Activated T-cell treated with anti-CD3 and anti-CD28 coated beads, Interleukin-2, amount 50 U/mL, for 48 hours (primary cell): Measurements from ENCODE around the gene PTPN18.
"Not testable (repeated sequence)": the region's sequence is repeated elsewhere in the genome, so short reads cannot be mapped to it uniquely, and the experiment has no call there.

Experiments
- DNase-seq, 2 experiments: peaks; one replicate each; pipeline ENCODE4 v3.0.0-alpha.2; 2020

Gene PTPN18

GRCh38 chr2:130382313-130382917 is 26.6 kb downstream of the PTPN18 start:
- no peak for DNase-seq

GRCh38 chr2:130385709-130386108 is 29.9 kb downstream of the PTPN18 start:
- no peak for DNase-seq

GRCh38 chr2:130387071-130387400 is 31.2 kb downstream of the PTPN18 start:
- no peak for DNase-seq

GRCh38 chr2:130387804-130388203 is 31.9 kb downstream of the PTPN18 start:
- DNase-seq = no peak

GRCh38 chr2:130388221-130388907 is 32.5 kb downstream of the PTPN18 start:
- DNase-seq = no peak

DNA sequence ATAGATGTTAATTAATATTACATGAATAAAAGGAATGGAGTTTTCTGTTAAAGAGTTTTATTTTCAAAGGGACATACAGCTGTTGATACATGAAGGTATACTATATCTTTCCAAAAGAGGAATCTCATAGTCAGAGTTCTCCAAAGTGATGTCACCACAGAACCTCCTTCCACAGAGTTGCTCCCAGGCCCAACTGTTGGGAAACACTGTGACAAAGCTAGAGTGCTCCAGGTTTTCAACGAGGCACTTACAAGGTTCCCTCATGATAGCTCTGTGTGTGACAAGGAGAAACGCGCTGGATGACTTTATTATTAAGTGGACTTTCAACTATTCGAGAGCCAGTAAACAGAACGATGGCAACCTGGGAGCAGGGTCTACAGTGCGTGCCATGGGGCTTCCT is 33.5 kb downstream of the PTPN18 start:
- no peak for DNase-seq

- DNase-seq = no peak
Observed at GRCh38 chr2:130389783-130390182, 33.9 kb downstream of the PTPN18 start.

DNA sequence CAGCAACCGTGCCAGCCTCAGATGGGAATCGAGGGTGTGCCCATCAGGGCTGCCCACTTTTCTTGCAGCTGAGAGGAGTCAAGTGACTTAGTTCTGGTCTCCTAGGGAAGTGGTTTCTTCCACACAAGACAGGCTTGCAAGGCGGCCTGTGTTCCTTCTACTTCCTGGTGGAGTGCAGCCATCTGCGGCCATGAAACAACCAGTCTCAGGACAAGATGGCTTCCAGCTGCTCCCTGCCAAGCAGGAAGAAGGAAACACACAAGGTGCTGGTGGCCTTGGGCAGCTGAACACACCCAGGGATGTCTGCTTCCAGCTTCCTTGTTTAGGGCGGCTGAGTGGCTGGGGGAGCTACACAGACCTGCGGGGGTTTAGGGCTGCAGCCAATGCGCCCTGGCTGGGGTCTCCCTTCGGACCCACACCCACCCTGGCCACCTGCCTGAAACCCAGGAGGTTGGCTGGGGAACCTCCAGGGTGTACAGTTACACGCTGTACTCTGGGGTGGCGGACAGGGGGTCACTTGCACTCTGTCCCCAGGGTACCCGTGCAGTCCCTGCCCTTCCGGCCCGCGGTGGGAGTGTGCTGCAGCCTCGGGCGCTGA is 34.7 kb downstream of the PTPN18 start:
- no peak for DNase-seq

GRCh38 chr2:130391058-130391871 is 35.4 kb downstream of the PTPN18 start:
- DNase-seq = peak; percentile 81 to 85

DNA sequence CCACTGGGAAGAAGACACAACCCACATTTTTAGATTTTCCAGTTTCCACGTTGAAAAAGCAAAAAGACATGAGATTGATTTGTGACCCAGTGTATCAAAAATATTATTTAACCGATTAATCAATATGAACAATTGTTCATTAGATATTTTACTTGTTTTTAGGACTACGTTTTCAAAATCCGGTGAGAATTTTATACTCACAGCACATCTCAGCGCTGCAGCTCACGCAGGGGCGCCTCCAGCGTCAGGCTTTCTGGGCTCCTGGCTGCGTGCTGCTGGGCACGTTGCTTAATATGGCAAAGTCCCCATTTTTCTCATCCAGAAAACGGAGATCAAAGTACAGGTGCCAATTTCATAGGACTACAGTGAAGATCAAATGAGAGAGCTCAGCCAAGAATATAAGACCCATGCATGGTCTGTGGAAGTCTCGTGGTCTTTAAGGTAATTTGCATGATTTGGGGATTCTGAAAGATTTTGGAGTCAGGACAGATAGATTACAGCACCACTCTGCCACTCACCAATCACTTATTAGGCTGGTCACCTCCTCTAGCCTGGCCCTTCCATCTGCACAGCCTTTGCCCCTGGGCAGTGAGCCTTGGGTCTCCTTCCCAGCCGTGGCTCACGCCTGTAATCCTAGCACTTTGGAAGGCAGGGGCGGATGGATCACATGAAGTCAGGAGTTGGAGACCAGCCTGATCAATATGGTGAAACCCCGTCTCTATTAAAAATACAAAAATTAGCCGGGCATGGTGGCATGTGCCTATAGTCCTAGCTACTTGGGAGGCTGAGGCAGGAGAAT is 36.2 kb downstream of the PTPN18 start:
- no peak for DNase-seq

GRCh38 chr2:130393318-130393910 is 37.6 kb downstream of the PTPN18 start:
- no peak for DNase-seq

DNA sequence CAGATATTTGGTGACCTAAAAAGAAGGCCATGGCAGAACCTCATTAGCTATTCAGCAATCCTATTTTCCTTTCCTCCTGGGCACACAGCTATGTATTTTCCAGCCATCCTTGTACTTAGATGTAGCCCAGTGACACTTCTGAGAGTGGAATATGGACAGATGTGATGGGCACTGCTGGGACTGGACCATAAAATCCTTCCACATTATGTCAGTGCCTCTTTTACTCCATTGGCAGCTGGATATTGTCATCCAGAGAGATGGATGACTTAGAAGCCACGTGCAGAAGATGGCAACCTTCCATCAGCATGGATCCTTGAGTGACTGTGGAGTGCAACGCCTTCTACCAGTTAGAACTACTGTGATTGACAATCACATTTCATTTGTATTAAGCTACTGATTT is 50.4 kb downstream of the PTPN18 start:
- not testable (repeated sequence) for DNase-seq

DNA sequence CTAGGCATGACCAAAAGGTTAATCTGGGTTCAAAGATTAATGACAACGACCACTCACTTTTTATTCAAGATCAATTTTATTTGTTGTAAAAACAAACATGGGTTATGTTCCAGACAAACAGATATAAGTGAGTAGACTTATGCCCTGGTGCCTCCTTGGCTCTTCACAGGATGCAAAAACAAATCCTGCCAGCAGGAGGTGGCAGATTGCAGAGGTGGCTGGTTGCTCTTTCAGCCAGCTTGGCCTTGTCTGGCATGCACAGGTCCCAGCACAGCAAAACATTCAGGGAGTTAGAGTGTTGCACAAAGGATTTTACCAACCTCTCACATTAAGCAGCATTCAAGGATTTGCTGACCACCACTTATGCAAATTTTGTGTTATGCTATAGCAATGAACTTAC is 60.8 kb downstream of the PTPN18 start:
- DNase-seq = peak; percentile 38 to 44

DNA sequence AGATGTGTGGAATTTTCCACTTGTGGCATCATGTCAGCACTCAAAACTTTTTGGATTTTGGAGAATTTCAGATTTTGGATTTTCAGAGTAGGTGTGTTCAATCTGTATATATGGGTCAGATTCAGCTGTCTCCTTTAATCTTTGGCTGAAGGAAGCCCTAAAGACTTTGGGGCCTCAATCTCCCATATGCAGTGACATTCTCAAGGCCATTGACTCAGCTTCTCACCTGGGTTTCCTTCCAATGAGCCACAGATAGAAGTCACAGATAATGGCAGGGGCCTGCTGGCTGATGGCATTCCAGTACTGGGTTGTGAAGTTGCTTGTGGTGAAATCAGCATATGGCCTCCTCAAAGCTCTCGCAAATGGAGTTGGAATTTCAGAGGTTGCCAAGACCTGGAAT is 63.0 kb downstream of the PTPN18 start:
- DNase-seq = not testable (repeated sequence)
